Stimulated activated naive CD8-positive, alpha-beta T cell treated with anti-CD3 and anti-CD28 coated beads, Interleukin-15, Interleukin-2, amounts not matched to agents 100 U/mL and 50 U/mL, for 24 hours (primary cell): ENCODE data around the gene IRF2BPL.

Experiments
- ATAC-seq: fragments of 150-1000 bp; cut with Tn5 transposase; one replicate; pipeline ENCODE4 v1.10.0; 2021
- DNase-seq: peaks from one replicate; pipeline ENCODE4 v3.0.0; 2021

Gene IRF2BPL

GRCh38 chr14:77011245-77011644, 17.3 kb downstream of the IRF2BPL start:
- ATAC-seq (no peak), DNase-seq (no peak)

GRCh38 chr14:77009014-77009413, 19.5 kb downstream of the IRF2BPL start:
- no peak for DNase-seq
- no peak for ATAC-seq

GRCh38 chr14:77008541-77008940, 20.0 kb downstream of the IRF2BPL start:
- ATAC-seq (no peak), DNase-seq (no peak)

GRCh38 chr14:77007975-77008421, 20.5 kb downstream of the IRF2BPL start:
- no peak for DNase-seq
- ATAC-seq: no peak

- ATAC-seq (no peak), DNase-seq (no peak)
Measured at GRCh38 chr14:77007183-77007974, 21.1 kb downstream of the IRF2BPL start.

GRCh38 chr14:77006132-77006531, 22.4 kb downstream of the IRF2BPL start:
- no peak for ATAC-seq
- no peak for DNase-seq

- no peak for DNase-seq
- no peak for ATAC-seq
Measured at GRCh38 chr14:77005559-77005958, 22.9 kb downstream of the IRF2BPL start.

GRCh38 chr14:77004711-77005460, 23.6 kb downstream of the IRF2BPL start:
- no peak for DNase-seq
- ATAC-seq: no peak

GRCh38 chr14:77003960-77004710, 24.4 kb downstream of the IRF2BPL start:
- DNase-seq (no peak), ATAC-seq (no peak)

GRCh38 chr14:77002889-77003288, 25.6 kb downstream of the IRF2BPL start:
- ATAC-seq: no peak
- no peak for DNase-seq

- DNase-seq (no peak), ATAC-seq (no peak)
Measured at GRCh38 chr14:77002335-77002734, 26.2 kb downstream of the IRF2BPL start.

- DNase-seq: no peak
Measured at GRCh38 chr14:77000340-77001270, 27.9 kb downstream of the IRF2BPL start.

GRCh38 chr14:76998910-76999309, 29.6 kb downstream of the IRF2BPL start:
- no peak for DNase-seq

More at GRCh38 chr14:77000340-77001270, 27.9 kb downstream of the IRF2BPL start:
- ATAC-seq: no peak

GRCh38 chr14:76997257-76997970, 31.1 kb downstream of the IRF2BPL start:
- DNase-seq (no peak), ATAC-seq (no peak)

More at GRCh38 chr14:76998910-76999309, 29.6 kb downstream of the IRF2BPL start:
- ATAC-seq: no peak

- ATAC-seq (no peak), DNase-seq (no peak)
Measured at GRCh38 chr14:76996563-76997146, 31.9 kb downstream of the IRF2BPL start.

GRCh38 chr14:76995279-76996035, 33.1 kb downstream of the IRF2BPL start:
- ATAC-seq (peak; percentile 82), DNase-seq (peak; percentile 52)

GRCh38 chr14:76993752-76994151, 34.8 kb downstream of the IRF2BPL start:
- no peak for DNase-seq

GRCh38 chr14:76990084-76990483, 38.4 kb downstream of the IRF2BPL start:
- no peak for ATAC-seq

More at GRCh38 chr14:76993752-76994151, 34.8 kb downstream of the IRF2BPL start:
- ATAC-seq: no peak

GRCh38 chr14:76987956-76988520, 40.5 kb downstream of the IRF2BPL start:
- ATAC-seq: no peak
- no peak for DNase-seq

More at GRCh38 chr14:76990084-76990483, 38.4 kb downstream of the IRF2BPL start:
- DNase-seq: no peak
